Cardiac muscle cell (in vitro differentiated cells and primary cell): ENCODE data around the gene COL18A1. TPM values are rescaled to one million over a fixed set of nuclear protein-coding genes. Genes with fewer than 3 reads are reported as not detected.

ENCODE experiments used
- DNase-seq, 2 donors: peaks; one replicate each; pipeline versions ENCODE4 v3.0.0 to v3.0.0-alpha.2; 2010 to 2017; ENCODE audit warnings: low read depth in 1 of 2, low spot score in 1 of 2
- H3K27ac ChIP-seq: fragments of 200-600 bp; sonication (generic); 2 replicates; pipeline ENCODE4 v1.5.1; 2016
- H3K27me3 ChIP-seq: fragments of 200-600 bp; sonication (generic); 2 replicates; pipeline ENCODE4 v1.6.0; 2016; ENCODE audit warnings: control low read depth
- H3K36me3 ChIP-seq: fragments of 200-600 bp; sonication (generic); 2 replicates; pipeline ENCODE4 v1.5.1; 2016; ENCODE audit warnings: control low read depth
- H3K4me1 ChIP-seq: fragments of 200-600 bp; sonication (generic); 2 replicates; pipeline ENCODE4 v1.8.1; 2017; ENCODE audit warnings: low read depth, mild to moderate bottlenecking, mixed run types
- H3K4me3 ChIP-seq: fragments of 200-600 bp; sonication (generic); 2 replicates; pipeline ENCODE4 v1.5.1; 2016; ENCODE audit warnings: mild to moderate bottlenecking
- H3K9me3 ChIP-seq: fragments of 200-600 bp; sonication (generic); 2 replicates; pipeline ENCODE4 v1.5.1; 2017; ENCODE audit warnings: low read depth, mild to moderate bottlenecking, control low read depth
- polyA plus RNA-seq: library from polyadenylated mRNA; unstranded; fragments of >200 nt; fragmentation: Nextera tagmentation; extraction: Ambion mirVana; gene quantifications from 2 replicates; pipeline ENCODE4 v1.2.1, GENCODE V29; 2016
- total RNA-seq: library from RNA; depleted of rRNA; stranded (reverse); fragments of >200 nt; gene quantifications from 2 replicates; pipeline ENCODE4 v1.2.3, GENCODE V29; 2016
- TF ChIP-seq, protein P1 (sequence below): IDR thresholded peaks from 2 replicates; pipeline ENCODE4 v1.5.1; 2012; ENCODE audit warnings: low read depth, mild to moderate bottlenecking, low read length

COL18A1 gene
- total and polyA plus RNA-seq, 2 experiments from 2014 or later = 407 to 1,182 TPM

DNA sequence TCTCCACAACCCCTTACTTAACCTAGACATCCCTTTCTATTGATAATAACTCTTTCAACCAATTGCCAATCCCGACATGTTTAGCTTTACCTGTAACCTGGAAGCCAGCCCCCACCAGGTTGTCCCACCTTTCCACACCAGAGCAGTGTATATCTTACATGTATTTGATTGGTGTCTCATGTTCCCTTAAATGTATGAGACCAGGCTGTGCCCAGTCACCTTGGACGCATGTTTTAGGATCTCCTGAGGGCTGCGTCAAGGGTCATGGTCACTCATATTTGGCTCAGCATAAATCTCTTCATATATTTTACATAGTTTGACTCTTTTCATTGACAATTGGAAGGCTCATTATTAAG is 142.6 kb downstream of the COL18A1 start:
- H3K36me3 ChIP-seq = no peaks in the 10 kb centered on the region
- no peak overlapping the region for H3K27ac ChIP-seq
- no peak overlapping the region for H3K4me3 ChIP-seq
- TF ChIP-seq, protein P1, sequence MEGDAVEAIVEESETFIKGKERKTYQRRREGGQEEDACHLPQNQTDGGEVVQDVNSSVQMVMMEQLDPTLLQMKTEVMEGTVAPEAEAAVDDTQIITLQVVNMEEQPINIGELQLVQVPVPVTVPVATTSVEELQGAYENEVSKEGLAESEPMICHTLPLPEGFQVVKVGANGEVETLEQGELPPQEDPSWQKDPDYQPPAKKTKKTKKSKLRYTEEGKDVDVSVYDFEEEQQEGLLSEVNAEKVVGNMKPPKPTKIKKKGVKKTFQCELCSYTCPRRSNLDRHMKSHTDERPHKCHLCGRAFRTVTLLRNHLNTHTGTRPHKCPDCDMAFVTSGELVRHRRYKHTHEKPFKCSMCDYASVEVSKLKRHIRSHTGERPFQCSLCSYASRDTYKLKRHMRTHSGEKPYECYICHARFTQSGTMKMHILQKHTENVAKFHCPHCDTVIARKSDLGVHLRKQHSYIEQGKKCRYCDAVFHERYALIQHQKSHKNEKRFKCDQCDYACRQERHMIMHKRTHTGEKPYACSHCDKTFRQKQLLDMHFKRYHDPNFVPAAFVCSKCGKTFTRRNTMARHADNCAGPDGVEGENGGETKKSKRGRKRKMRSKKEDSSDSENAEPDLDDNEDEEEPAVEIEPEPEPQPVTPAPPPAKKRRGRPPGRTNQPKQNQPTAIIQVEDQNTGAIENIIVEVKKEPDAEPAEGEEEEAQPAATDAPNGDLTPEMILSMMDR = no peak
- no peaks in the 10 kb centered on the region for H3K27me3 ChIP-seq
- no peaks in the 10 kb centered on the region for H3K9me3 ChIP-seq
- DNase-seq = no peak
- H3K4me1 ChIP-seq = peaks cover 4% of the 10 kb centered on the region

DNA sequence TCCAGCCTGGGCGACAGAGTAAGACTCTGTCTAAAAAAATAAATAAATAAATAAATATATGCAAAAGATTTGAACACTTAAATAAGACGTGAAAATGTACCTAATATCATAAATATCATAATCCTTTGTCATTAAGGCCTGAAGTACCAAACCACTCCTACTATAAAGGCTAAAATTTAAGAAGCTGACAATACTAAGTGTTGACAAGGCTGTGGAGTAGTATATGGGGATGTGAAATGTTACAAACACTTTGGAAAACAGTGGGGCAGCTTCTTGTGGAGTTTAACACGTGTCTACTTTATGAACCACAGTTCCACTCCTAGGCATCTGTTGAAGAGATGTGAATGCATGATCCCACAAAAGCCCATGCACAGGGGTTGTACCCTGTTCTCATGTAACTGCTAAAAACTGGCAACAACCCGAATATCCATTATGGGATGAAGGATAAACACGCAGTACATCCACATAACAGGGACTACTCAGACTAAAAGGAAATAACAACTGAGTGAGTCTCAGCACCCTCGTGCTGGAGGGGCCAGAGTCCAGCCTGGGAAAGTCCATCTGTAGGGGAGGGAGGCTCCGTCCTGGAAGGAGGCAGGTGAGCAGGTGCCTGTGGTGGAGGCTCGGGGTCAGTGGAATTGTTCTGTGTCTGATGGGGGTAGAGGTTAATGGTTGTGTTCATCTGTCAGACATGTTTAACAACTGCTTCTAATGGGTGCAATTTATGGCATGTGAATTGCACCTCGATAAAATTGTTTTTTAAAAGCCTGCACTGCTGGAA is 143.9 kb downstream of the COL18A1 start:
- H3K36me3 ChIP-seq = no peaks in the 10 kb centered on the region
- no peak for DNase-seq
- TF ChIP-seq, protein P1 = no peak

DNA sequence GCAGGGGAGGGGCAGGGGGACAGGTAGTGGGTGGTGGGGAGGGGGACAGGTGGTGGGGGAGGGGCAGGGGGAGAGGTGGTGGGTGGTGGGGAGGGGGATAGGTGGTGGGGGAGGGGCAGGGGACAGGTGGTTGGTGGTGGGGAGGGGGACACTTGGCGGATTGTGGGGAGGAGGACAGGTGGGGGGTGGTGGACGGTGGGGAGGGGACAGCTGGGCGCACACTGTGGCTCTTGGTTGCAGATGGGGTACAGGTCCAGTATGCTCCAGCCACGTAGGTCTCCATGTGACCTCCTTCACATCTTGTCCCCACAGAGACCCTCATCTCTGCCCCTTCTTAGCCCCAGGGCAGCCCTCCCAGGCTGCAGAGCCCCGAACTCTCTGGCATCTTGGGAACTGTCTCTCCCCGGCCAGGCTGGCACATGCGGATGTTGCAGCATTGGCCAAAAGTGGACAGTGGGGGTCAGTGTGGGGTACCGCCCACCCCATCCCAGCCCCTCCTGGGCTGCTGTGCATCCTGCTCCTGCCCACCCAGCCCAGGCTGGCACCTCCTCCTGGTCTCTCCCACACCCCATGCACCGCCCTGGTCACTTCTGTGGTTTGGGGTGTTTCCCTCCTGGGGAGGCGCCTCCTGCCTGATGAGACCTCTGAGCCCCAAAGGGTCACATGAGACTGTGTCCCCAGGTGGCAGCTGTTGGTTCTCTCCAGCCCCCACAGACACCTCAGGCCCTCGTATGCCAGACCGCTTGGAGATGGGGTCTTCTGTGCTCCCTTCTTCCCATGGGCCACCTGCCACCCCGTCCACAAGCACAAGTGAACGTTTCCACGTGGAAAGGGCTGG is 144.9 kb downstream of the COL18A1 start:
- Histone ChIP-seq H3K36me3 (no peaks in the 10 kb centered on the region), H3K4me3 (no peak overlapping the region), H3K27me3 (no peaks in the 10 kb centered on the region), H3K4me1 (peaks cover 4% of the 10 kb centered on the region), H3K9me3 (no peaks in the 10 kb centered on the region), H3K27ac (no peak overlapping the region)
- TF ChIP-seq, protein P1 = no peak
- no peak for DNase-seq

More for the DNA sequence above, 143.9 kb downstream of the COL18A1 start:
- Histone ChIP-seq H3K27ac (no peak overlapping the region), H3K4me3 (no peak overlapping the region), H3K4me1 (no peaks in the 10 kb centered on the region), H3K9me3 (no peaks in the 10 kb centered on the region), H3K27me3 (no peaks in the 10 kb centered on the region)

DNA sequence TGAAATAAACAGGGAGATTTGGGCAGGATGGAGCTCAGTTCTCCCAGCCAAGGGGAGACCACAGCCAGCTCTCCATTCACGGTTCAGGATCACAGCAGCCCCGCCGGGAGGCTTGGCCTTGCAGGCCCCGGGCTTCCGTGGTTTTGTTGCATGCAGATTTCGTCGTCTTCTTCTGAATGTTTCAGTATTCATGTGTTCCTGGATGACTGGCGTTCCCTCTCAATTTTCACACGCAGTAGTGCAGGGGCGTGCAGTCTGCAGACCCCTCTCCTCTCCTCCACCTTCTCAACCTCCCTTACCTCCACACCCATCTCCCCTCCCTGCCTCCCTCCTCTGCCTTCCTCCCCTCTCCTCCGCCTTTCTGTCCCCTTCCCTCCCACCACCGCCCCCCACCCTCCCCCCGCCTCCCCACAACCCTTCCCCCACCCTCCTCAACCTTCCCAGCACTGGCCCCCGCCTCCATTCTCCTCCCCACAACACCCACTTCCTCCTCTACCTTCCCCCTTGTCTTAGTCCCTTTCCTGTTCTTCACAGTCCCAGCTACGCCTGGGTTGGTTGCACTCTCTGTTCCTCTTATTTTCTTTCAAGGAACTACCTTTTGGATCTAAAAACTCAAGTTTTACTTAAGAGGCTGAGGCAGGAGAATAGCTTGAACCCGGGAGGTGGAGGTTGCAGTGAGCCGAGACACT is 145.7 kb downstream of the COL18A1 start:
- Histone ChIP-seq H3K4me1 (peaks cover 4% of the 10 kb centered on the region), H3K9me3 (no peaks in the 10 kb centered on the region), H3K27me3 (no peaks in the 10 kb centered on the region), H3K27ac (no peak overlapping the region), H3K36me3 (no peaks in the 10 kb centered on the region), H3K4me3 (no peak overlapping the region)
- TF ChIP-seq, protein P1 = no peak
- peak in 1 of 2 donors; percentile 24 for DNase-seq

DNA sequence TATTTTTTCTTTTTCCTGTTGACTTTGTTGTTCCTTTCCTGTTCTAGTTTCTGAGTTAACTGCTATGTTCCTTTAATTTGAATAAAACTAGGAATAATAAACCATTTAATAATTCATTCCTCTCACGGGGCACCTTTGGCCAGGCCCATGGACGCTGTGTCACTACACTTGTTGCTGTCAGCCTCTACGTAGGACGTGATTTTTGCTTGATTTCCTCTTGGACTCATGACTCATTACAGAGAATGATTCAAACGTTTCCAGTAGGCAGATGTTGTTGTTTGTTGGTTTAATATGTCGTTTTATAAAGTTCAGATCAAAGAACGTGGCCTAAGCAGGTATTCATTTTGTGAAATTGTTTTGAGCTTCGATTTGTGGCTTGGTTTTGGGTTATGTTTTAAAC is 146.4 kb downstream of the COL18A1 start:
- Histone ChIP-seq H3K4me3 (no peak overlapping the region), H3K27me3 (no peaks in the 10 kb centered on the region), H3K27ac (no peak overlapping the region), H3K4me1 (peaks cover 4% of the 10 kb centered on the region), H3K36me3 (no peaks in the 10 kb centered on the region), H3K9me3 (no peaks in the 10 kb centered on the region)
- TF ChIP-seq, protein P1 = no peak
- peak in 1 of 2 donors; percentile 60 for DNase-seq
